Astrocyte (in vitro differentiated cells and primary cell): ENCODE data around the gene TNKS1BP1. TPM values are rescaled to one million over a fixed set of nuclear protein-coding genes. Genes with fewer than 3 reads are reported as not detected.

Source experiments
- DNase-seq: peaks from one replicate; pipeline ENCODE4 v3.0.0-alpha.2; 2010; ENCODE audit warnings: low read depth
- FAIRE-seq: peaks from 2 replicates; lab custom pipeline; 2011; peaks lifted over from hg19 to GRCh38; lab: Jason Lieb, UNC
- H2AFZ ChIP-seq: 2 replicates; pipeline ENCODE4 v1.6.0; 2012; ENCODE audit warnings: low read depth, low read length, inconsistent platforms
- H3K27ac ChIP-seq: 2 replicates; pipeline ENCODE4 v1.5.1; 2011; ENCODE audit warnings: low read depth, low read length, inconsistent platforms
- H3K27me3 ChIP-seq: 2 replicates; pipeline ENCODE4 v1.6.0; 2011; ENCODE audit warnings: low read length, inconsistent platforms; ENCODE audit not compliant: insufficient read depth
- H3K36me3 ChIP-seq: 2 replicates; pipeline ENCODE4 v1.5.1; 2011; ENCODE audit warnings: low read length, inconsistent platforms; ENCODE audit not compliant: insufficient read depth
- H3K4me1 ChIP-seq: 2 replicates; pipeline ENCODE4 v1.5.1; 2011; ENCODE audit warnings: low read length, inconsistent platforms; ENCODE audit not compliant: insufficient read depth
- H3K4me2 ChIP-seq: 2 replicates; pipeline ENCODE4 v1.6.0; 2012; ENCODE audit warnings: low read length, inconsistent platforms
- H3K4me3 ChIP-seq: 2 replicates; pipeline ENCODE4 v1.5.1; 2011; ENCODE audit warnings: low read depth, mild to moderate bottlenecking, low read length, inconsistent platforms; ENCODE audit not compliant: insufficient read depth
- H3K79me2 ChIP-seq: 2 replicates; pipeline ENCODE4 v1.6.0; 2012; ENCODE audit warnings: mild to moderate bottlenecking, low read length, inconsistent platforms; ENCODE audit not compliant: insufficient read depth
- H3K9ac ChIP-seq: 2 replicates; pipeline ENCODE4 v1.6.0; 2012; ENCODE audit warnings: mild to moderate bottlenecking, low read length, inconsistent platforms
- H3K9me3 ChIP-seq: 2 replicates; pipeline ENCODE4 v1.5.1; 2012; ENCODE audit warnings: low read depth, mild to moderate bottlenecking, low read length, inconsistent platforms; ENCODE audit not compliant: insufficient read depth
- H4K20me1 ChIP-seq: 2 replicates; pipeline ENCODE4 v1.6.0; 2012; ENCODE audit warnings: low read length, inconsistent platforms; ENCODE audit not compliant: insufficient read depth
- H3K27ac Mint-ChIP-seq: one replicate; pipeline ENCODE4 v1.8.0; 2021; ENCODE audit warnings: mild to moderate bottlenecking, mixed read lengths; ENCODE audit not compliant: unreplicated experiment
- H3K27me3 Mint-ChIP-seq: one replicate; pipeline ENCODE4 v1.8.0; 2021; ENCODE audit warnings: low read depth, mixed read lengths; ENCODE audit not compliant: unreplicated experiment
- H3K36me3 Mint-ChIP-seq: one replicate; pipeline ENCODE4 v1.8.0; 2021; ENCODE audit warnings: low read depth, mixed read lengths; ENCODE audit not compliant: unreplicated experiment
- H3K4me1 Mint-ChIP-seq: one replicate; pipeline ENCODE4 v1.8.0; 2021; ENCODE audit warnings: low read depth, mixed read lengths; ENCODE audit not compliant: unreplicated experiment
- H3K4me3 Mint-ChIP-seq: one replicate; pipeline ENCODE4 v1.8.0; 2021; ENCODE audit warnings: mild to moderate bottlenecking, moderate library complexity, mixed read lengths; ENCODE audit not compliant: unreplicated experiment
- H3K9me3 Mint-ChIP-seq: one replicate; pipeline ENCODE4 v1.8.0; 2021; ENCODE audit warnings: mild to moderate bottlenecking, mixed read lengths; ENCODE audit not compliant: unreplicated experiment
- EZH2 ChIP-seq: IDR thresholded peaks from 2 replicates; pipeline ENCODE4 v1.6.1; 2012; ENCODE audit warnings: mild to moderate bottlenecking, low read length, inconsistent platforms; ENCODE audit not compliant: insufficient read depth
- total RNA-seq: library from RNA; stranded (reverse); gene quantifications from 2 replicates; pipeline ENCODE4 v1.2.1, GENCODE V29; 2021
- TF ChIP-seq, protein P1 (sequence below): IDR thresholded peaks from 2 replicates; pipeline ENCODE4 v1.5.1; 2011; ENCODE audit warnings: low read depth, mild to moderate bottlenecking, inconsistent platforms, low read length, moderate library complexity; ENCODE audit not compliant: insufficient read depth

The TNKS1BP1 gene
- total RNA-seq, 1 donor from 2014 or later, result 149 TPM

DNA sequence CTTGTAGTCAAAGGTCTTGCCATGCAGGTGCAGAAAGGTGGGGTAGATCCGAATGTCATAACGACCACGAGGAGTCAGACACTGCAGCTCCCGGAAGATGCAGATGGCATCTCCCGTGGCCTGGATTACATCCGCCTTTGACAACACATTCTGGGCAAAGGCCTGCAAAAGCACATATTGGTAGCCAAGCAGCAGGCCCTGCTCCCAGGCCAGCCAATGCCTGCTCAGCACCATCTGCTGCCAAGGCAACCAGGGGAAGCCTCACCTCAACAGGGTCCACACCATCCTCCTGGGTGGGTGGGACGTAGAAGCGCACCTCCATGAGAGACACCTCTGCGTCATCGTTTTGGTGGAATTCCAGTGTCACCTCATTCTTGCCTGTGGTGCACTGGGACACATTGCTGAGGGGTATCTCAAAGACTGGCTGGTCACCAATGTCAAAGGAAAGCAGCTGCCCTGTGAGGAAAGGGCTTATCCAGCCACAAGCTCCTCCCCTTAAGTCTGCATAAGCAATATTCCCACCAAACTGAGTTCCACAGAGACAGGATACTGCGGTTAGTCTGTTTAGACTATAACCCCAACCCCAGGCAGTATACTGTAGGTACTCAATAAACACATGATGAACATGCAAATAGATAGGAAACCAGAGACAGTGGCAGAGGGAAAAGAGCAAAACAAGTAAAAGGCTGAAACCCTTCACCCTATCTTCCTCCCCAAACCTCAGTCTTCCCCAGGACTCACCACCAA lies 8.1 kb upstream of the TNKS1BP1 start:
- Histone ChIP-seq H3K9me3 (no peaks in the 10 kb centered on the region), H3K27me3 (no peaks in the 10 kb centered on the region), H4K20me1 (peaks cover 14% of the 10 kb centered on the region), H3K4me1 (peaks cover 15% of the 10 kb centered on the region), H3K4me3 (no peak overlapping the region), H3K9ac (no peak overlapping the region), H3K27ac (no peak overlapping the region), H2AFZ (no peak overlapping the region), H3K79me2 (peaks cover 50% of the 10 kb centered on the region), H3K4me2 (peak overlapping the region; percentile 5), H3K36me3 (peaks cover 50% of the 10 kb centered on the region)
- DNase-seq, result no peak
- no peak for TF ChIP-seq EZH2
- TF ChIP-seq, protein P1, sequence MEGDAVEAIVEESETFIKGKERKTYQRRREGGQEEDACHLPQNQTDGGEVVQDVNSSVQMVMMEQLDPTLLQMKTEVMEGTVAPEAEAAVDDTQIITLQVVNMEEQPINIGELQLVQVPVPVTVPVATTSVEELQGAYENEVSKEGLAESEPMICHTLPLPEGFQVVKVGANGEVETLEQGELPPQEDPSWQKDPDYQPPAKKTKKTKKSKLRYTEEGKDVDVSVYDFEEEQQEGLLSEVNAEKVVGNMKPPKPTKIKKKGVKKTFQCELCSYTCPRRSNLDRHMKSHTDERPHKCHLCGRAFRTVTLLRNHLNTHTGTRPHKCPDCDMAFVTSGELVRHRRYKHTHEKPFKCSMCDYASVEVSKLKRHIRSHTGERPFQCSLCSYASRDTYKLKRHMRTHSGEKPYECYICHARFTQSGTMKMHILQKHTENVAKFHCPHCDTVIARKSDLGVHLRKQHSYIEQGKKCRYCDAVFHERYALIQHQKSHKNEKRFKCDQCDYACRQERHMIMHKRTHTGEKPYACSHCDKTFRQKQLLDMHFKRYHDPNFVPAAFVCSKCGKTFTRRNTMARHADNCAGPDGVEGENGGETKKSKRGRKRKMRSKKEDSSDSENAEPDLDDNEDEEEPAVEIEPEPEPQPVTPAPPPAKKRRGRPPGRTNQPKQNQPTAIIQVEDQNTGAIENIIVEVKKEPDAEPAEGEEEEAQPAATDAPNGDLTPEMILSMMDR, result no peak
- Mint-ChIP-seq H3K27ac (peak overlapping the region; percentile 47), H3K36me3 (peaks cover 25% of the 10 kb centered on the region), H3K4me1 (peaks cover 7% of the 10 kb centered on the region), H3K4me3 (no peak overlapping the region), H3K9me3 (no peaks in the 10 kb centered on the region), H3K27me3 (no peaks in the 10 kb centered on the region)
- FAIRE-seq, result no peak

GRCh38 chr11:57331720-57332119 lies 7.0 kb upstream of the TNKS1BP1 start:
- H3K27me3 ChIP-seq, result no peaks in the 10 kb centered on the region

More at GRCh38 chr11:57331720-57332119, 7.0 kb upstream of the TNKS1BP1 start:
- H3K4me1 Mint-ChIP-seq, result peaks cover 9% of the 10 kb centered on the region
- Histone ChIP-seq H3K4me3 (no peak overlapping the region), H3K9ac (no peak overlapping the region), H3K36me3 (peaks cover 55% of the 10 kb centered on the region), H3K79me2 (peaks cover 50% of the 10 kb centered on the region), H4K20me1 (peaks cover 14% of the 10 kb centered on the region), H3K4me2 (no peak overlapping the region), H2AFZ (no peak overlapping the region), H3K27ac (no peak overlapping the region), H3K4me1 (peaks cover 15% of the 10 kb centered on the region), H3K9me3 (no peaks in the 10 kb centered on the region)
- no peaks in the 10 kb centered on the region for H3K9me3 Mint-ChIP-seq
- H3K36me3 Mint-ChIP-seq, result peaks cover 32% of the 10 kb centered on the region
- H3K27ac Mint-ChIP-seq, result no peak overlapping the region
- DNase-seq (no peak), FAIRE-seq (no peak)
- no peak overlapping the region for H3K4me3 Mint-ChIP-seq
- no peak for TF ChIP-seq EZH2
- TF ChIP-seq, protein P1, result no peak
- H3K27me3 Mint-ChIP-seq, result no peaks in the 10 kb centered on the region
